ENCODE results near the gene XRN2.

XRN2 gene

GRCh38 chr20:21265261-21266190, 37.6 kb upstream of the XRN2 start:
- TF ChIP-seq, protein P1, sequence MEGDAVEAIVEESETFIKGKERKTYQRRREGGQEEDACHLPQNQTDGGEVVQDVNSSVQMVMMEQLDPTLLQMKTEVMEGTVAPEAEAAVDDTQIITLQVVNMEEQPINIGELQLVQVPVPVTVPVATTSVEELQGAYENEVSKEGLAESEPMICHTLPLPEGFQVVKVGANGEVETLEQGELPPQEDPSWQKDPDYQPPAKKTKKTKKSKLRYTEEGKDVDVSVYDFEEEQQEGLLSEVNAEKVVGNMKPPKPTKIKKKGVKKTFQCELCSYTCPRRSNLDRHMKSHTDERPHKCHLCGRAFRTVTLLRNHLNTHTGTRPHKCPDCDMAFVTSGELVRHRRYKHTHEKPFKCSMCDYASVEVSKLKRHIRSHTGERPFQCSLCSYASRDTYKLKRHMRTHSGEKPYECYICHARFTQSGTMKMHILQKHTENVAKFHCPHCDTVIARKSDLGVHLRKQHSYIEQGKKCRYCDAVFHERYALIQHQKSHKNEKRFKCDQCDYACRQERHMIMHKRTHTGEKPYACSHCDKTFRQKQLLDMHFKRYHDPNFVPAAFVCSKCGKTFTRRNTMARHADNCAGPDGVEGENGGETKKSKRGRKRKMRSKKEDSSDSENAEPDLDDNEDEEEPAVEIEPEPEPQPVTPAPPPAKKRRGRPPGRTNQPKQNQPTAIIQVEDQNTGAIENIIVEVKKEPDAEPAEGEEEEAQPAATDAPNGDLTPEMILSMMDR (IDR thresholded peaks at IDR 0.05; ENCODE audit: unreplicated experiment in 3 of 3), result no peak
- Mint-ChIP-seq H3K4me1 (no peaks in the 10 kb centered on the region), H3K27me3 (ENCODE audit: low read depth) (no peaks in the 10 kb centered on the region), H3K36me3 (ENCODE audit: low read depth) (no peaks in the 10 kb centered on the region), H3K4me3 (no peak overlapping the region), H3K27ac (no peak overlapping the region), H3K9me3 (peaks cover 4% of the 10 kb centered on the region)

GRCh38 chr20:21266191-21266536, 37.0 kb upstream of the XRN2 start:
- Mint-ChIP-seq H3K4me3 (no peak overlapping the region), H3K9me3 (peaks cover 4% of the 10 kb centered on the region), H3K27me3 (ENCODE audit: low read depth) (no peaks in the 10 kb centered on the region), H3K4me1 (no peaks in the 10 kb centered on the region), H3K27ac (no peak overlapping the region), H3K36me3 (ENCODE audit: low read depth) (no peaks in the 10 kb centered on the region)
- TF ChIP-seq, protein P1 (IDR thresholded peaks at IDR 0.05; ENCODE audit: unreplicated experiment in 3 of 3), result no peak

DNA sequence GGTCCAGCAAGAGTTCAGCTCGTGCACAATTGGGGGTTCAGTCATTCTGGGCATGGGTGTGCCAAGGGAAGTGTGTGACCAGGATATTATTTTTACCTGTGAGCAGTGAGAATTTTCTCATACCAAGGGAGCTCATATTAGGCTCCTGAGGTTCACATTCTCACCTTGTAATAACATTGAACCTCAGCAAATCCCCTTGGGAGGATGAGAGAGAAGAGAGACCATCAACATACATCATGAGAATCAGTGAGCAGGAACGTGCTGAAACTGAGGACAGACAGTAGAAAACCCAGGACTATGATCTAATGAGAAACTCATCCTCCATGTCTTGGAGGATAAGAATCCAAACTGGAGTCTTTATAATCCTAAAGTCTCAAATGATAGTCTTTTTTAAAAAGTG, 33.4 kb upstream of the XRN2 start:
- Mint-ChIP-seq H3K27me3 (ENCODE audit: low read depth) (no peaks in the 10 kb centered on the region), H3K36me3 (ENCODE audit: low read depth) (no peaks in the 10 kb centered on the region), H3K27ac (no peak overlapping the region), H3K4me3 (no peak overlapping the region), H3K9me3 (peaks cover 6% of the 10 kb centered on the region), H3K4me1 (no peaks in the 10 kb centered on the region)
- TF ChIP-seq, protein P1 (IDR thresholded peaks at IDR 0.05; ENCODE audit: unreplicated experiment in 3 of 3), result no peak

DNA sequence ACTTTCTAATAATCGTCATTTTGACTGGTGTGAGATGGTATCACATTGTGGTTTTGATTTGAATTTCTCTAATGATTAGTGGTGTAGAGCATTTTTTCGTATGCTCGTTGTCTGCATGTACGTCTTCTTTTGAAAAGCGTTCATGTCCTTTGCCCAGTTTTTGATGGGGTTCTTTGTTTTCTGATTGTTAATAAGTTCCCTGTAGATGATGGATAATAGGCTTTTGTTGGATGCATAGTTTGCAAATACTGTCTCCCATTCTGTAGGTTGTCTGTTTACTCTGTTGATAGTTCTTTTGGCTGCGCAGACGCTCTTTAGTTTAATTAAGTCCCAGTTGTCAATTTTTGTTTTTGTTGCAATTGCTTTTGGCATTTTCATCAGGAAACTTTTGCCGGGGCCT, 32.3 kb upstream of the XRN2 start:
- TF ChIP-seq, protein P1 (IDR thresholded peaks at IDR 0.05; ENCODE audit: unreplicated experiment in 3 of 3), result no peak
- Mint-ChIP-seq H3K4me3 (no peak overlapping the region), H3K36me3 (ENCODE audit: low read depth) (no peaks in the 10 kb centered on the region), H3K27ac (no peak overlapping the region), H3K9me3 (peaks cover 6% of the 10 kb centered on the region), H3K4me1 (no peaks in the 10 kb centered on the region), H3K27me3 (ENCODE audit: low read depth) (no peaks in the 10 kb centered on the region)

DNA sequence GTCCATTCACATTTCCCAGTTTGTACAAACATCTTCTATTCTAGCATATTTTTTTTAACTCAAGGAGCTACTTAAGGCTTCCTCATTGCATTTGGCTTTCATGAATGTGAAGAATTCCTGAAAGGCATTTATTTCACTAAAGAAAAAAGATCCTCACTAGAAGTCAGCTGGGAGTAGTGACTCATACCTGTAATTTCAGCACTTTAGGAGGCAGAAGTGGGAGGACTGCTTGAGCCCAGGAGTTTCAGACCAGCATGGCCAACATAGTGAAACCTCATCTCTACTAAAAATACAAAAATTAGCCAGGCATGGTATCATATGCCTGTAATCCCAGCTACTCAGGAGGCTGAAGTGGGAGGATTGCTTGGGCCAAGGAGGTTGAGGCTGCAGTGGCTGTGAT, 30.9 kb upstream of the XRN2 start:
- Mint-ChIP-seq H3K4me1 (no peaks in the 10 kb centered on the region), H3K4me3 (no peak overlapping the region), H3K9me3 (peaks cover 6% of the 10 kb centered on the region), H3K36me3 (ENCODE audit: low read depth) (no peaks in the 10 kb centered on the region), H3K27me3 (ENCODE audit: low read depth) (no peaks in the 10 kb centered on the region), H3K27ac (no peak overlapping the region)
- TF ChIP-seq, protein P1 (IDR thresholded peaks at IDR 0.05; ENCODE audit: unreplicated experiment in 3 of 3), result no peak

GRCh38 chr20:21272679-21273078, 30.5 kb upstream of the XRN2 start:
- no peaks in the 10 kb centered on the region for H3K27me3 Mint-ChIP-seq (ENCODE audit: low read depth)
- peaks cover 4% of the 10 kb centered on the region for H3K9me3 Mint-ChIP-seq
- TF ChIP-seq, protein P1 (IDR thresholded peaks at IDR 0.05; ENCODE audit: unreplicated experiment in 3 of 3), result no peak
- no peaks in the 10 kb centered on the region for H3K4me1 Mint-ChIP-seq
- no peaks in the 10 kb centered on the region for H3K36me3 Mint-ChIP-seq (ENCODE audit: low read depth)
- H3K4me3 Mint-ChIP-seq, result no peak overlapping the region
- no peak overlapping the region for H3K27ac Mint-ChIP-seq

Measured in nephron (organoid).